Measurements from ENCODE around the gene CDK4.

The CDK4 gene

DNA sequence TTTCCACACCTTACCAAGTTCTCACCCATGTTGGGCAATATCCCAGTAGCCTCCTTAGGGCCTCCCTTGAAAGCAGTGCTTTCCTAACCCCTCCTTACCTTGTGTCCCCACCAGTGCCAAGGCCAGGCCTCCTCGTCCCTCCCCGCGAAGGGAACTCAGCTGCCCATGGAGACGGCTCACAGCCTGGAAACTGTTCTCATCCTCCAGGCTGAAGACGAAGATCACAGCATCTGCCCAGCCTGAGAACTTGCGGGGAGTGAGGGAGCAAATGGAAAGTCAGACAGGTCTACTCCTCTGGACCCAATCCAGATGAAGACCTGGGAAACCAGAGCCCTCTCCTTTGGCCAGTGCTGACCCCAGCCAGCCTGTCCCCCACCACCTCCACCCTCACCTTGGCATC is 18.2 kb downstream of the CDK4 start:
- no peak overlapping the region for H3K27ac ChIP-seq
- TF ChIP-seq, protein P1, sequence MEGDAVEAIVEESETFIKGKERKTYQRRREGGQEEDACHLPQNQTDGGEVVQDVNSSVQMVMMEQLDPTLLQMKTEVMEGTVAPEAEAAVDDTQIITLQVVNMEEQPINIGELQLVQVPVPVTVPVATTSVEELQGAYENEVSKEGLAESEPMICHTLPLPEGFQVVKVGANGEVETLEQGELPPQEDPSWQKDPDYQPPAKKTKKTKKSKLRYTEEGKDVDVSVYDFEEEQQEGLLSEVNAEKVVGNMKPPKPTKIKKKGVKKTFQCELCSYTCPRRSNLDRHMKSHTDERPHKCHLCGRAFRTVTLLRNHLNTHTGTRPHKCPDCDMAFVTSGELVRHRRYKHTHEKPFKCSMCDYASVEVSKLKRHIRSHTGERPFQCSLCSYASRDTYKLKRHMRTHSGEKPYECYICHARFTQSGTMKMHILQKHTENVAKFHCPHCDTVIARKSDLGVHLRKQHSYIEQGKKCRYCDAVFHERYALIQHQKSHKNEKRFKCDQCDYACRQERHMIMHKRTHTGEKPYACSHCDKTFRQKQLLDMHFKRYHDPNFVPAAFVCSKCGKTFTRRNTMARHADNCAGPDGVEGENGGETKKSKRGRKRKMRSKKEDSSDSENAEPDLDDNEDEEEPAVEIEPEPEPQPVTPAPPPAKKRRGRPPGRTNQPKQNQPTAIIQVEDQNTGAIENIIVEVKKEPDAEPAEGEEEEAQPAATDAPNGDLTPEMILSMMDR (conservative IDR thresholded peaks at IDR 0.05; ENCODE audit: low read depth), result no peak
- CTCF ChIA-PET, result interaction anchor here (0.7 to 1.2 kb wide), 2 partner anchors 40 to 101 kb away, joined by 3 read pairs; partner anchors contain the start of genes B4GALNT1 and OS9
- POLR2A ChIA-PET (ENCODE audit: low non-redundant PET), result no interaction called here
- DNase-seq (ENCODE audit: low spot score), result no peak

DNA sequence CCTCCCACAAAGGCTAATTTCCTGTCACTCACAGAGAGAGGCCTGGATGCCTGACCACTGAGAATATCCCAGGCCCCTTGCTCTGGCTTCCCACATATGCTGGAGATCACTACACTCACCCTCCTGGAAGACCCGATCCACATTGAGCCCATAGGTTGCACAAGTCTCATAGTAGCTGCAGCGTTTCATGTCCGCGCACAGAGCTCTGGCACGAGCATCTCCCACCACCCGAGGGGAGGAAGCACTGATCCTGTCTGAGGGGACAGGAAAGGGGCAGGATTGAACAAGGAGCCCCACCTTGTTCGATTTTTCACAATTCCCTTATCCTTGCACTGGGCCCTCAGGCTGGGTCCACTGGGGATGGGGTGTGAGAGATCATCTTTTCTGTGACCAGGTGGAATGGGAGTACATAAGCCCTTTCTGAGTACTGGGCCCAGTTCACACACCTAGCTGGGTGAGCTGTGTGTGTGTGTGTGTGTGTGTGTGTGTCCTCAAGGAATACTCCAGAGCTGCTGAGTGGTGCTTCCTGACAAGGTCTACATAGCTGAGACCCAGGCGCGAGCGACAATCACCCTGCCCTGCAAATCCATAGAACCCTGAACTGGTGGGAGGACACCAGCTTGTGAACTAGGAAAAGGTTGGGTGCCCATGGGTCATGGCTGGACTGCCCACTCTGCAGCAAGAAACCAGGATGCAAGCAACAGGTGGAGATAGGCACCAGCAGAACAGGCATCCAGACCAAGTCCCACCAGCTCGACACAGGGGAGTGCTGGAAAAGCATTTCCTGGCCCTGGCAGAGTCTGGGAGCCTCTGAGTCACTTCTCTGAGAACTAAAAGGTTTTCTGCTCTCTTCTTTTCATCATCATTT is 19.1 kb downstream of the CDK4 start:
- CTCF ChIA-PET, result interaction anchor here (0.7 kb wide), 1 partner anchor 23 kb away, joined by 3 read pairs; no protein-coding TSS in a partner anchor
- no peak overlapping the region for H3K27ac ChIP-seq
- POLR2A ChIA-PET (ENCODE audit: low non-redundant PET), result no interaction called here
- DNase-seq (ENCODE audit: low spot score), result no peak
- TF ChIP-seq, protein P1 (conservative IDR thresholded peaks at IDR 0.05; ENCODE audit: low read depth), result no peak

DNA sequence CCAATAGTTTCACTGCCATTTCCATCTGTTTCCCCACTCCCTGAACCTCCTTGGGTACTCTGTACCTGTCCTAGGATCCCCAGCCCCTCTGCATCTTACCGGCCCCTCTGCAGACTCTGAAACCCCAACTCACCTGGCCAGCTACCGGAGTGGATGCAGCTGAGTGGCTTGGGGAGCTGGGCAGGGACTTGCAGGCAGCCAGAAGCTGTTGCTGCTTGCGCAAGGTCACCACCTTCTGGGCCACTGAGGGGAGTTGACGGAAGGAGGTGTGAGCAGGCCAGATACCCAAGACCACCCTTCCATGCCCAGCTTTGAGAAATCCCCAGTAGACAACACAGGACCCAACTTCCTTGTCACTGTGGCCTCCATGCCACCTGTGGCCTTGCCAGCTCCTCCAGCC is 19.8 kb downstream of the CDK4 start:
- no peak for DNase-seq (ENCODE audit: low spot score)
- no peak overlapping the region for H3K27ac ChIP-seq
- POLR2A ChIA-PET (ENCODE audit: low non-redundant PET), result no interaction called here
- CTCF ChIA-PET, result interaction anchor here (0.7 kb wide), 1 partner anchor 24 kb away, joined by 3 read pairs; no protein-coding TSS in a partner anchor
- TF ChIP-seq, protein P1 (conservative IDR thresholded peaks at IDR 0.05; ENCODE audit: low read depth), result no peak

DNA sequence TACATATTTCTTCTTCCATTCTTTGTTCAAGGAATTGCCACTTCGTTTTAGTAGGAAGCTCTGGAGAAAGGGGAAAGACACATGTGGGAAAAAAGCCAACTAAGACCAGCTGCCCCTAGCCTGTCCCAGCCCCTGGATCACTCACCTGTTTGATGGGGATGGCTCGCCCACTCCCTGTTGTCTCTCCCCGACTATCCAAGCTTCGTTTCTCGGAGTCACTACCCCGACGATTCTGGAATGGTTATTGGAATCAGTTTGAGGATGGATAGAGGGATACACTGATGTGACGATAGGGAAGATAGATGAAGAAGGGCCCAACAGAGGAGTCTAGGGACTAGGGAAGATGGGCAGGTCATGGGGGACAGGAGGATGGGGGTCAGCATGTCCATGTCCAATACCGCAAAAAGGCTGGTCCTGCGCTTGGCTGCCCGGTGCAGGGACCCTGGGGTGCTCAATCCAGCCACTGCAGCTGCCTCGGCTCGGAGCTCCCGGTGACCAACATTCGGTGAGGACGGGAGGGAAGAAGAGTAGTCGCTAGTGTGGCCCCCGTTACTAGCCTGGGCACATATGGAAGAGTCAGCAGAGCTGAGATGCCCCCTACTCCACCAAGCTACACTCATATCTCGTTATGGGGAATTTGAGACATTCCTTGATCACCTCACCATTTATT is 20.6 kb downstream of the CDK4 start:
- DNase-seq (ENCODE audit: low spot score), result no peak
- ChIA-PET CTCF (no interaction called here), POLR2A (ENCODE audit: low non-redundant PET) (no interaction called here)
- TF ChIP-seq, protein P1 (conservative IDR thresholded peaks at IDR 0.05; ENCODE audit: low read depth), result no peak
- no peak overlapping the region for H3K27ac ChIP-seq

DNA sequence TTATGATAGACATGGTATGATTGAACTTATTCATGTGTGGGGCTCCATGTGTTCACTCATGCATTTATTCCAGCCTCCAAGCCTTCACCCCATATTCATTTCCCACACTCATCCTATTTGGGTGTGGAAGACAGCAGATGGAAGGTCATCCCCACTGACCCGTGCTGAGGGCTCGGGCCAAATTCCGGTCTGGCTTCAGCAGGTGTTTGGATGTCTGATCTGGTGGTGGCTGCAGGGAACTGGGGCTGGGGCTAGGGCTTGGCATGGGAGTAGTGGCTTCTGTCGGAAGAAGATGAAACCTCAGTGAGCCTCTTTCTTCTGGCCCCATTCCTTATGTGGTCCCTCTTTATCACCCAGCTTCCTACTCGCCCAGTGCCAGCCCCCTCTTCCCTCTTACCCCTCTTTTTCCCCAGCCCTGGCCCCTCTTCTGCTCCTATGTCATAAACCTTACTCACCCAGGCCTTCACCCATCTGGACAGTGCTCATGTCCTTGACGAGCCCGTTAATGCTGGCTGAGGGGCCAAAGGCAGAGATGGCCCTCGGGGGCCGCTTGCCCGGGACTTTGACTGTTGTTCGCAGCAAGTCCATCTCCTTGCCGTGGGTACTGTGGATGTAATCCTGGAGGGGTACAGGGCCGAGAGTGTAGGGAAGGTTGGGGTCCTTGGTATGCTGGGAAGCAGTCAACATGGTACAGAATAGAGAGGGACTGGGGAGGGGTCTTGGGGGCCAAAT is 21.6 kb downstream of the CDK4 start:
- no peak for DNase-seq (ENCODE audit: low spot score)
- ChIA-PET CTCF (no interaction called here), POLR2A (ENCODE audit: low non-redundant PET) (no interaction called here)
- no peak overlapping the region for H3K27ac ChIP-seq
- TF ChIP-seq, protein P1 (conservative IDR thresholded peaks at IDR 0.05; ENCODE audit: low read depth), result no peak

GRCh38 chr12:57729321-57729844 is 22.7 kb downstream of the CDK4 start:
- ChIA-PET POLR2A (ENCODE audit: low non-redundant PET) (no interaction called here), CTCF (no interaction called here)
- TF ChIP-seq, protein P1 (conservative IDR thresholded peaks at IDR 0.05; ENCODE audit: low read depth), result no peak
- DNase-seq (ENCODE audit: low spot score), result no peak
- H3K27ac ChIP-seq, result peak overlapping the region; percentile 24
